HCT116 (cell line): ENCODE results near the gene PLEKHA8. TPM values are rescaled to one million over a fixed set of nuclear protein-coding genes. Genes with fewer than 3 reads are reported as not detected.

Experiments
- ATAC-seq: fragments of 200-7000 bp; cut with Tn5 transposase; 2 replicates; pipeline ENCODE4 v1.9.1; 2020; ENCODE audit warnings: mild to moderate bottlenecking, moderate library complexity
- BruUV-seq: library from RNA; stranded (reverse); fragments of 400-500 nt; replicated peaks from 2 replicates; lab custom pipeline; 2021; lab: Mats Ljungman, UMichigan
- CTCF ChIA-PET: fragments of 300-600 bp; sonication (Branson Sonifier 250); formaldehyde crosslinking; loops from one replicate; lab custom pipeline; 2021; ENCODE audit warnings: antibody characterized with exemption; lab: Charles Lee
- POLR2A ChIA-PET: fragments of 300-600, 350-600 bp; sonication (Branson Sonifier 250); formaldehyde crosslinking; loops from one replicate; lab custom pipeline; 2021; ENCODE audit warnings: antibody characterized with exemption; lab: Charles Lee
- RAD21 ChIA-PET, 2 experiments: fragments of 300-600 bp; sonication (Branson Sonifier 250); formaldehyde crosslinking; loops; one replicate each; lab custom pipeline; 2023; ENCODE audit warnings: low total read pairs in 2 of 2; ENCODE audit not compliant: uncharacterized antibody in 2 of 2, unreplicated experiment in 2 of 2, low non-redundant PET in 1 of 2; lab: Charles Lee
- DNase-seq: peaks from one replicate; pipeline ENCODE4 v3.0.0-alpha.2; 2010; ENCODE audit warnings: low read depth, low spot score
- H2AFZ ChIP-seq: fragments of 200-600 bp; shearing (Covaris generic), sonication (generic); 2 replicates; pipeline ENCODE4 v1.6.1; 2017; ENCODE audit warnings: low read depth, mixed run types, mixed read lengths, antibody characterized with exemption, low read length; ENCODE audit not compliant: poor library complexity, severe bottlenecking
- H3K27ac ChIP-seq: 2 replicates; pipeline ENCODE4 v1.5.1; 2012; ENCODE audit warnings: low read depth, low read length
- H3K27me3 ChIP-seq: fragments of 200-600 bp; sonication (generic); 2 replicates; pipeline ENCODE4 v1.6.1; 2016; ENCODE audit warnings: mixed run types, low read length, mixed read lengths; ENCODE audit not compliant: insufficient read depth
- H3K36me3 ChIP-seq, 2 experiments: fragments of 200-500 bp in 1 of 2; fragments of 200-600 bp in 1 of 2; sonication (Bioruptor generic) in 1 of 2; sonication (generic) in 1 of 2; 2 replicates each; pipeline versions ENCODE4 v1.5.1 to v1.6.1; 2014 to 2016; ENCODE audit warnings: low read length in 2 of 2, inconsistent platforms in 1 of 2, mixed read lengths in 1 of 2, mixed run types in 1 of 2; ENCODE audit not compliant: insufficient read depth in 2 of 2, control insufficient read depth in 1 of 2
- H3K4me1 ChIP-seq, 2 experiments: fragments of 200-600 bp in 1 of 2; sonication (generic) in 1 of 2; 2 replicates each; pipeline versions ENCODE4 v1.5.1 to v1.6.1; 2012 to 2017; ENCODE audit warnings: low read length in 2 of 2, inconsistent platforms in 1 of 2, mild to moderate bottlenecking in 1 of 2, mixed read lengths in 1 of 2, mixed run types in 1 of 2, moderate library complexity in 1 of 2; ENCODE audit not compliant: insufficient read depth in 2 of 2, control insufficient read depth in 1 of 2
- H3K4me2 ChIP-seq: fragments of 200-600 bp; sonication (generic); 2 replicates; pipeline ENCODE4 v1.6.1; 2017; ENCODE audit warnings: mixed run types, low read length, mixed read lengths
- H3K4me3 ChIP-seq, 2 experiments: fragments of 200-600 bp in 1 of 2; sonication (generic) in 1 of 2; replicated peaks in 1 of 2; 2 replicates each; pipeline ENCODE4 v1.5.1; 2011 to 2016; ENCODE audit warnings: low read length in 2 of 2, control low read depth in 1 of 2, low read depth in 1 of 2, mild to moderate bottlenecking in 1 of 2, mixed read lengths in 1 of 2, mixed run types in 1 of 2
- H3K79me2 ChIP-seq: fragments of 200-600 bp; sonication (generic); 2 replicates; pipeline ENCODE4 v1.6.1; 2017; ENCODE audit warnings: mild to moderate bottlenecking, mixed run types, low read length, moderate library complexity, mixed read lengths; ENCODE audit not compliant: insufficient read depth
- H3K9ac ChIP-seq: fragments of 200-600 bp; sonication (generic); 2 replicates; pipeline ENCODE4 v1.6.1; 2016; ENCODE audit warnings: low read length, mixed read lengths
- H3K9me2 ChIP-seq: fragments of 200-600 bp; sonication (generic), shearing (Covaris generic); 2 replicates; pipeline ENCODE4 v1.6.1; 2017; ENCODE audit warnings: mixed run types, mild to moderate bottlenecking, moderate library complexity; ENCODE audit not compliant: insufficient read depth
- H3K9me3 ChIP-seq, 2 experiments: fragments of 200-500 bp in 1 of 2; fragments of 200-600 bp in 1 of 2; sonication (Bioruptor generic) in 1 of 2; sonication (generic) in 1 of 2; 2 replicates each; pipeline ENCODE4 v1.6.1; 2014 to 2017; ENCODE audit warnings: low read length in 2 of 2, mixed read lengths in 2 of 2, inconsistent platforms in 1 of 2, low read depth in 1 of 2, mild to moderate bottlenecking in 1 of 2, mixed run types in 1 of 2, moderate library complexity in 1 of 2; ENCODE audit not compliant: control insufficient read depth in 1 of 2, insufficient read depth in 1 of 2
- H4K20me1 ChIP-seq: fragments of 200-600 bp; sonication (generic), shearing (Covaris generic); 2 replicates; pipeline ENCODE4 v1.6.1; 2017; ENCODE audit warnings: mixed run types, mild to moderate bottlenecking, moderate library complexity; ENCODE audit not compliant: insufficient read depth
- CBX3 ChIP-seq: IDR thresholded peaks from 2 replicates; pipeline ENCODE4 v1.6.1; 2012; ENCODE audit warnings: low read depth
- CEBPB ChIP-seq: IDR thresholded peaks from 2 replicates; pipeline ENCODE4 v1.6.1; 2012; ENCODE audit warnings: low read depth
- CTCF ChIP-seq, 3 experiments: fragments of 200-600 bp in 1 of 3; sonication (generic) in 1 of 3; IDR thresholded peaks in 2 of 3; conservative IDR thresholded peaks in 1 of 3; 2 replicates each; pipeline ENCODE4 v1.5.1; 2012 to 2017; ENCODE audit warnings: low read depth in 2 of 3, low read length in 2 of 3, antibody characterized with exemption in 1 of 3, borderline replicate concordance in 1 of 3, control low read depth in 1 of 3, mild to moderate bottlenecking in 1 of 3, mixed read lengths in 1 of 3, mixed run types in 1 of 3, moderate library complexity in 1 of 3; ENCODE audit not compliant: insufficient read depth in 1 of 3
- ELF1 ChIP-seq: IDR thresholded peaks from 2 replicates; pipeline ENCODE4 v1.6.1; 2012; ENCODE audit warnings: low read depth, borderline replicate concordance
- EZH2 ChIP-seq: fragments of 200-600 bp; sonication (generic); IDR thresholded peaks from 2 replicates; pipeline ENCODE4 v1.6.1; 2017; ENCODE audit warnings: antibody characterized with exemption, mixed run types
- EZH2phosphoT487 ChIP-seq: fragments of 200-600 bp; IDR thresholded peaks from 2 replicates; pipeline ENCODE4 v1.6.1; 2018; ENCODE audit warnings: antibody characterized with exemption, borderline replicate concordance
- JUND ChIP-seq: IDR thresholded peaks from 2 replicates; pipeline ENCODE4 v1.6.1; 2012
- RAD21 ChIP-seq: IDR thresholded peaks from 2 replicates; pipeline ENCODE4 v1.6.1; 2012; ENCODE audit warnings: low read depth, mild to moderate bottlenecking
- SIN3A ChIP-seq: IDR thresholded peaks from 2 replicates; pipeline ENCODE4 v1.6.1; 2012; ENCODE audit warnings: low read depth
- SP1 ChIP-seq: IDR thresholded peaks from 2 replicates; pipeline ENCODE4 v1.6.1; 2012; ENCODE audit warnings: low read depth
- SRF ChIP-seq: IDR thresholded peaks from 2 replicates; pipeline ENCODE4 v1.6.1; 2012; ENCODE audit warnings: low read depth
- YY1 ChIP-seq: IDR thresholded peaks from 2 replicates; pipeline ENCODE4 v1.6.1; 2011; ENCODE audit warnings: low read length, low read depth, moderate library complexity, mild to moderate bottlenecking; ENCODE audit not compliant: insufficient replicate concordance; ENCODE audit errors: extremely low read depth
- ZNF274 ChIP-seq: fragments of 200-500 bp; sonication (Bioruptor generic); IDR thresholded peaks from 2 replicates; pipeline ENCODE4 v1.6.1; 2014; ENCODE audit warnings: mild to moderate bottlenecking, low read depth, low read length, inconsistent platforms
- intact Hi-C: fragments of 100-400 bp; cut with micrococcal nuclease; formaldehyde crosslinking; loops from 2 replicates; pipeline ENCODE4 v1.10.0; 2022
- total RNA-seq: library from RNA; stranded (reverse); gene quantifications from one replicate; pipeline ENCODE4 v1.2.1, GENCODE V29; 2021; ENCODE audit not compliant: unreplicated experiment
- TF ChIP-seq, protein P1 (sequence below): IDR thresholded peaks from 2 replicates; pipeline ENCODE4 v1.6.1; 2012
- TF ChIP-seq, protein P2 (sequence below): IDR thresholded peaks from 2 replicates; pipeline ENCODE4 v1.6.1; 2011; ENCODE audit warnings: mild to moderate bottlenecking, low read length, moderate library complexity; ENCODE audit not compliant: insufficient replicate concordance; ENCODE audit errors: extremely low read depth

PLEKHA8 gene
- total RNA-seq, 1 experiment from 2014 or later: 13.6 TPM

DNA sequence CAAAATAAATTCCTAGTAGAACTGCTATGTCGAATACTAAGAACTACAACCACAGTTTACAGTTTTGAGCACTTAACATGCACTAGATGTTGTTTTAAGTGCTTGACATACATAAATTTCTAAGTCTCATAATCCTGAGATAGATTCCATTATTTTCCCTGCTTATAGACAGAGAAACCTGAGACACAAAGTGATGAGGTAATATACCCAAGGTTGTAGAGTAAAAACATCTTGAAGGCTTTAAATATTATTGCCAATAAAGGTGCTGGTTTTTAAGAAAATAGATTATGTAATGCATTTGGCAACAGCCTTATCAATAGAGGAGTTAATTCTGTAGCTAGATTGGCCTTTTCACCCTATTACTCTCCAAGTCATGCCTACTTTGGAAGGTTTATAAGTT lies 48.2 kb downstream of the PLEKHA8 start:
- H3K4me1 ChIP-seq: no peaks in the 10 kb centered on the region
- intact Hi-C loops: no loop called here
- no peaks in the 10 kb centered on the region for H4K20me1 ChIP-seq
- no peak for ATAC-seq
- no peak overlapping the region for H3K4me2 ChIP-seq
- no peaks in the 10 kb centered on the region for H3K27me3 ChIP-seq
- BruUV-seq: no TSS peak
- no peak overlapping the region for H3K9ac ChIP-seq
- no peaks in the 10 kb centered on the region for H3K9me3 ChIP-seq
- no peak for DNase-seq
- no peaks in the 10 kb centered on the region for H3K36me3 ChIP-seq
- POLR2A ChIA-PET: no interaction called here
- TF ChIP-seq SP1 (no peak), CBX3 (no peak), RAD21 (no peak)
- no peak overlapping the region for H3K4me3 ChIP-seq
- no peaks in the 10 kb centered on the region for H3K9me2 ChIP-seq
- CTCF ChIA-PET: no interaction called here
- no peak overlapping the region for H2AFZ ChIP-seq
- no peaks in the 10 kb centered on the region for H3K79me2 ChIP-seq
- no peak overlapping the region for H3K27ac ChIP-seq
- RAD21 ChIA-PET: no interaction called here

- H3K9me3 ChIP-seq: no peaks in the 10 kb centered on the region
- H3K27me3 ChIP-seq: no peaks in the 10 kb centered on the region
- H3K4me3 ChIP-seq: no peak overlapping the region
- intact Hi-C loops: no loop called here
- no peaks in the 10 kb centered on the region for H3K9me2 ChIP-seq
- no peaks in the 10 kb centered on the region for H3K79me2 ChIP-seq
- RAD21 ChIA-PET: no interaction called here
- ATAC-seq (no peak), DNase-seq (no peak)
- no peaks in the 10 kb centered on the region for H4K20me1 ChIP-seq
- H3K4me1 ChIP-seq: no peaks in the 10 kb centered on the region
- H2AFZ ChIP-seq: no peak overlapping the region
- CTCF ChIA-PET: interaction anchor here (1.2 kb wide), 1 partner anchor 17 kb away, joined by 3 read pairs; no protein-coding TSS in a partner anchor
- no peak overlapping the region for H3K4me2 ChIP-seq
- H3K9ac ChIP-seq: no peak overlapping the region
- H3K27ac ChIP-seq: no peak overlapping the region
- no TSS peak for BruUV-seq
- H3K36me3 ChIP-seq: no peaks in the 10 kb centered on the region
- POLR2A ChIA-PET: no interaction called here
- TF ChIP-seq YY1: no peak
- no peak for TF ChIP-seq ELF1
- TF ChIP-seq SP1: no peak
- no peak for TF ChIP-seq EZH2
- TF ChIP-seq, protein P1, sequence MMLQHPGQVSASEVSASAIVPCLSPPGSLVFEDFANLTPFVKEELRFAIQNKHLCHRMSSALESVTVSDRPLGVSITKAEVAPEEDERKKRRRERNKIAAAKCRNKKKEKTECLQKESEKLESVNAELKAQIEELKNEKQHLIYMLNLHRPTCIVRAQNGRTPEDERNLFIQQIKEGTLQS: no peak
- TF ChIP-seq ZNF274: no peak
- no peak for TF ChIP-seq SIN3A
- TF ChIP-seq EZH2phosphoT487: no peak
- no peak for TF ChIP-seq CEBPB
- no peak for TF ChIP-seq CTCF (IDR thresholded peaks at IDR 0.05 in 2 of 3, conservative IDR thresholded peaks at IDR 0.05 in 1 of 3; ENCODE audit: borderline replicate concordance in 1 of 3, insufficient read depth in 1 of 3, low read depth in 2 of 3, low read length in 2 of 3)
- TF ChIP-seq RAD21: no peak
- no peak for TF ChIP-seq CBX3
- TF ChIP-seq, protein P2, sequence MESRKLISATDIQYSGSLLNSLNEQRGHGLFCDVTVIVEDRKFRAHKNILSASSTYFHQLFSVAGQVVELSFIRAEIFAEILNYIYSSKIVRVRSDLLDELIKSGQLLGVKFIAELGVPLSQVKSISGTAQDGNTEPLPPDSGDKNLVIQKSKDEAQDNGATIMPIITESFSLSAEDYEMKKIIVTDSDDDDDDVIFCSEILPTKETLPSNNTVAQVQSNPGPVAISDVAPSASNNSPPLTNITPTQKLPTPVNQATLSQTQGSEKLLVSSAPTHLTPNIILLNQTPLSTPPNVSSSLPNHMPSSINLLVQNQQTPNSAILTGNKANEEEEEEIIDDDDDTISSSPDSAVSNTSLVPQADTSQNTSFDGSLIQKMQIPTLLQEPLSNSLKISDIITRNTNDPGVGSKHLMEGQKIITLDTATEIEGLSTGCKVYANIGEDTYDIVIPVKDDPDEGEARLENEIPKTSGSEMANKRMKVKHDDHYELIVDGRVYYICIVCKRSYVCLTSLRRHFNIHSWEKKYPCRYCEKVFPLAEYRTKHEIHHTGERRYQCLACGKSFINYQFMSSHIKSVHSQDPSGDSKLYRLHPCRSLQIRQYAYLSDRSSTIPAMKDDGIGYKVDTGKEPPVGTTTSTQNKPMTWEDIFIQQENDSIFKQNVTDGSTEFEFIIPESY: no peak
- TF ChIP-seq SRF: no peak
- no peak for TF ChIP-seq JUND
These were observed 50.1 kb downstream of the PLEKHA8 start for GRCh38 chr7:30078280-30078679.
